Lung microvascular endothelial cell (primary cell): ENCODE measurements around the gene TRPC4AP. TPM values are rescaled to one million over a fixed set of nuclear protein-coding genes. Genes with fewer than 3 reads are reported as not detected.
A peak's percentile ranks its signal among the peaks of the same experiment; 100 is the strongest.

Source experiments
- DNase-seq, 2 donors: peaks; one replicate each; pipeline versions ENCODE4 v3.0.0 to v3.0.0-alpha.2; 2010; ENCODE audit warnings: low read depth in 2 of 2
- total RNA-seq: library from RNA; depleted of rRNA; stranded (reverse); fragments of >200 nt; gene quantifications from 2 replicates; pipeline ENCODE4 v1.2.1, GENCODE V29; 2014

TRPC4AP gene
- total RNA-seq, 1 donor from 2014 or later = 70.2 TPM

GRCh38 chr20:34989670-34990069, 102.9 kb downstream of the TRPC4AP start:
- no peak for DNase-seq

- no peak for DNase-seq
Observed at GRCh38 chr20:34989118-34989517, 103.5 kb downstream of the TRPC4AP start.

GRCh38 chr20:34988191-34988540, 104.4 kb downstream of the TRPC4AP start:
- DNase-seq = peak in 1 of 2 donors; percentile 13

GRCh38 chr20:34987288-34988190, 105.1 kb downstream of the TRPC4AP start:
- DNase-seq = no peak

GRCh38 chr20:34986311-34987287, 106.0 kb downstream of the TRPC4AP start:
- DNase-seq = no peak

GRCh38 chr20:34985461-34986310, 106.9 kb downstream of the TRPC4AP start:
- DNase-seq = no peak

GRCh38 chr20:34984756-34985261, 107.8 kb downstream of the TRPC4AP start:
- peak in 1 of 2 donors; percentile 35 for DNase-seq

GRCh38 chr20:34983995-34984735, 108.4 kb downstream of the TRPC4AP start:
- no peak for DNase-seq

- no peak for DNase-seq
Observed at GRCh38 chr20:34983089-34983820, 109.4 kb downstream of the TRPC4AP start.

- no peak for DNase-seq
Observed at GRCh38 chr20:34982270-34983088, 110.1 kb downstream of the TRPC4AP start.

- peak in 1 of 2 donors; percentile 81 for DNase-seq
Observed at GRCh38 chr20:34980543-34981233, 111.9 kb downstream of the TRPC4AP start.

- DNase-seq = no peak
Observed at GRCh38 chr20:34979366-34980153, 113.0 kb downstream of the TRPC4AP start.

- no peak for DNase-seq
Observed at GRCh38 chr20:34978092-34978744, 114.4 kb downstream of the TRPC4AP start.

GRCh38 chr20:34977365-34978091, 115.1 kb downstream of the TRPC4AP start:
- peak in 1 of 2 donors; percentile 29 for DNase-seq

- DNase-seq = no peak
Observed at GRCh38 chr20:34976286-34976685, 116.3 kb downstream of the TRPC4AP start.

GRCh38 chr20:34974246-34974645, 118.4 kb downstream of the TRPC4AP start:
- DNase-seq = no peak
